Measurements from ENCODE around the gene CDH15. TPM values are rescaled to one million over a fixed set of nuclear protein-coding genes. Genes with fewer than 3 reads are reported as not detected.

The CDH15 gene
- total RNA-seq, 1 donor from 2014 or later = under 0.01 TPM

DNA sequence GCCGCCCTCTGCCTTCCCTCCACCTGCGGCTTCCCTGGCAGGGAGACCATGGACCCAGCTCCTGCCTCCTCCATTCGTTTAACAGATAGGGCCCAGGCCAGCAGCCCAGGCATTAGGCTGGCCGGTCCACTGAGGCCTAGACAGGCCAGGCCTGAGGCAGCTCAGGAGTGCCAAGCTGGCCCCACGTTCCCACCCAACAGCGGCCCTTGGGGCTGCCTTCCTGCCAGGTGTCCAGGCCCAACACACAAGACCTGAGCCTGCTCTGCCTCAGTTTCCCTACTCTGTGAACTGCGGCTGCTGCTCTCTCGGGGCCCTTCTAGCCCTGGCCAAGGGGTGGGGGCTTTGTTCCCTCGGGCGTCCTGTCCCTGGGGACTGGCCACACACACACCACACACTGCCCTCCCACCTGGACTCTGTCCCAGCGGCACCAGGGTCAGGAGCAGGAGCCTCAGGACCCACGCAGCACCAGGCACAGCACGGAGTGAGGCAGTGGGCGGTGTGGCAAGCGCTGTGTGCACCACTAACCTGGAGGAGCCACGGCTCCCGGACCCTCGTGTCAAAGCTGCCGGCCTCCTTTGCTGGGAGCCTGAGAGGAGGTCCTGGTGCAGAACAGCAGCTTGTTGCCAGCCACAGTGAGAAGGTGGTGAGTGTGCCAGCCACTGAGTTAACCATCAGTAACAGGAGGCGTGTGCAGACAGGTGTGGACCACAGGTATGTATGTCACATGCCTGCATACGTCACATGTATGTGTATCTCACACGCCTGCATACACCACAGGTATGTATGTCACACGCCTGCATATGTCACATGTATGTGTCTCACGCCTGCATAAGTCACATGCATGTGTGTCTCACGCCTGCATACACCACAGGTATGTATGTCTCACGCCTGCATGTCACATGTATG, 14.6 kb upstream of the CDH15 start:
- peak; percentile 59 for DNase-seq (ENCODE audit: low read depth)

DNA sequence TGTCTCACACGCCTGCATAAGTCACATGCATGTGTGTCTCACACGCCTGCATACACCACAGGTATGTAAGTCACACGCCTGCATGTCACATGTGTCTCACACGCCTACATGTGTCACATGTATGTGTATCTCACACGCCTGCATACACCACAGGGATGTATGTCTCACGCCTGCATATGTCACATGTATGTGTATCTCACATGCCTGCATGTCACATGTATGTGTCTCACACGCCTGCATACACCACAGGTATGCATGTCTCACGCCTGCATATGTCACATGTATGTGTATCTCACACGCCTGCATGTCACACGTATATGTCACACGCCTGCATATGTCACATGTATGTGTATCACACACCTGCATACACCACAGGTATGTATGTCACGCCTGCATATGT, 13.8 kb upstream of the CDH15 start:
- DNase-seq (ENCODE audit: low read depth) = no peak
- peak; percentile 96 for FAIRE-seq
- Histone ChIP-seq H3K27me3 (ENCODE audit: control insufficient read depth, insufficient read depth, low read length) (peaks cover 3% of the 10 kb centered on the region), H3K36me3 (ENCODE audit: control insufficient read depth, insufficient read depth, low read length) (no peaks in the 10 kb centered on the region), H3K4me3 (ENCODE audit: low read depth, low read length) (no peak overlapping the region)
- TF ChIP-seq, protein P1, sequence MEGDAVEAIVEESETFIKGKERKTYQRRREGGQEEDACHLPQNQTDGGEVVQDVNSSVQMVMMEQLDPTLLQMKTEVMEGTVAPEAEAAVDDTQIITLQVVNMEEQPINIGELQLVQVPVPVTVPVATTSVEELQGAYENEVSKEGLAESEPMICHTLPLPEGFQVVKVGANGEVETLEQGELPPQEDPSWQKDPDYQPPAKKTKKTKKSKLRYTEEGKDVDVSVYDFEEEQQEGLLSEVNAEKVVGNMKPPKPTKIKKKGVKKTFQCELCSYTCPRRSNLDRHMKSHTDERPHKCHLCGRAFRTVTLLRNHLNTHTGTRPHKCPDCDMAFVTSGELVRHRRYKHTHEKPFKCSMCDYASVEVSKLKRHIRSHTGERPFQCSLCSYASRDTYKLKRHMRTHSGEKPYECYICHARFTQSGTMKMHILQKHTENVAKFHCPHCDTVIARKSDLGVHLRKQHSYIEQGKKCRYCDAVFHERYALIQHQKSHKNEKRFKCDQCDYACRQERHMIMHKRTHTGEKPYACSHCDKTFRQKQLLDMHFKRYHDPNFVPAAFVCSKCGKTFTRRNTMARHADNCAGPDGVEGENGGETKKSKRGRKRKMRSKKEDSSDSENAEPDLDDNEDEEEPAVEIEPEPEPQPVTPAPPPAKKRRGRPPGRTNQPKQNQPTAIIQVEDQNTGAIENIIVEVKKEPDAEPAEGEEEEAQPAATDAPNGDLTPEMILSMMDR (IDR thresholded peaks at IDR 0.05; ENCODE audit: insufficient read depth, low read length, severe bottlenecking) = no peak

More for the DNA sequence above, 14.6 kb upstream of the CDH15 start:
- FAIRE-seq = no peak
- TF ChIP-seq, protein P1 (IDR thresholded peaks at IDR 0.05; ENCODE audit: insufficient read depth, low read length, severe bottlenecking) = no peak
- H3K27me3 ChIP-seq (ENCODE audit: control insufficient read depth, insufficient read depth, low read length) = peaks cover 3% of the 10 kb centered on the region
- H3K36me3 ChIP-seq (ENCODE audit: control insufficient read depth, insufficient read depth, low read length) = no peaks in the 10 kb centered on the region
- H3K4me3 ChIP-seq (ENCODE audit: low read depth, low read length) = no peak overlapping the region

DNA sequence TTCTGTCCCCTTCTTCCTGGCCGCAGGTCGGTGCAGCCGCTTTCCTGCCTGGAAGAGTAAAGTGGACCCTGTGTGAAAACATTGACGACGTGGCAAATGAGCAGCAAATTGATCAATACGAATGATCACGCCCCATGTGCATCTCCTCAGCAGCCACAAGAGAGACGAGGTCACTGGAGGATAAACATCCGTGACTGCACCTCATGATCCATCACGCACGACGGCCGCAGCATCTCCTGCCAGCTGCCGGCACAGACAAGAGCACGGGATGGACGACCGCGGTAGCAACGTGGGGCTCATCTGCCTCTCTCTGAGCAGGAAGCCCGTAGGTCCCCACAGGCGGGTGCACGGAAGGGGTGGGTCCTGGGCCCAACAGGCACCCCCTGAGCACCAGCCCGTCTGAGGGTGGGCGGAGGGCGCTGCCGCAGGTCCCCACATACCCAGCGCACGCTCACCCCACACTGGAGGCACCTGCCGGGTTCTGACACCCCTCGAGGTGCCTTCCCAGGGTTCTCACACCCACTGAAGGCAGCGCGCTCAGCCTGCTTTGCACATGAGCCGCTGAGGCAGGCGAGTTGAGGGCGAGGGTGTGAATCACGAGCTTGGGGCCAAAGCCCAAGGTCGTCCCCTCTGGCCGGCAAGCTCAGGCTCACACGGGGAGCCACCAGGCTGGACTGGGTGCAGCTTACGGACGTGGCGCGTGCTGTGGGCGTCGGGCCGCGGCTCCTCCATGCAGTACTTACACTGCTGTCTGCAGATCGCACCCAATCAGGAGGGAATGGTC, 12.3 kb upstream of the CDH15 start:
- Histone ChIP-seq H3K4me3 (ENCODE audit: low read depth, low read length) (no peak overlapping the region), H3K36me3 (ENCODE audit: control insufficient read depth, insufficient read depth, low read length) (no peaks in the 10 kb centered on the region), H3K27me3 (ENCODE audit: control insufficient read depth, insufficient read depth, low read length) (peaks cover 3% of the 10 kb centered on the region)
- TF ChIP-seq, protein P1 (IDR thresholded peaks at IDR 0.05; ENCODE audit: insufficient read depth, low read length, severe bottlenecking) = no peak
- no peak for FAIRE-seq
- no peak for DNase-seq (ENCODE audit: low read depth)

DNA sequence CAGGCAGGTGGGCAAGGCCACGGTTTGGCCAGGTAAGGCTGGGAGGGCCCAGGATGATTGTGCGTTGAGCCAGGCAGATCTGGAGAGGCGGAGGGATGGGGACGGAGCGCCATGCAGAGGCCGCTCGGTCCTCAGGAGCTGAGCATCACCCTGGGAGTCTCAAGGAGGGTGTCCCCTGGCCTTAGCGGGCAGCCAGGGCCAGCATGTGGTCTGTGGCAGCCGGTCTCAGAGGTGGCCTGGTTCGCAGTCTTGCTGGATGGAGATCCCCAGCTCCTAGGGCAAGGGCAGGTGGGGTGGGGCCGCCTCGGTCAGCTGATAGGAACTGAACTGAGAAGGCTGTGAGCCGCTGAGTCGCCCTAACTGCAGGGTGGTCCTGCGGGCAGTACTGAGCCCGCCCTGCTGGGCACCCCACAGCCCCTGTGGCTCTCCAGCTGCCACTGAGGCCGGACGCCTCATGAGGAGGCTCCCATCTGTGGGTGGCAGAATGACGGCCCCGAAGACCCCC, 11.6 kb upstream of the CDH15 start:
- DNase-seq (ENCODE audit: low read depth) (no peak), FAIRE-seq (no peak)
- TF ChIP-seq, protein P1 (IDR thresholded peaks at IDR 0.05; ENCODE audit: insufficient read depth, low read length, severe bottlenecking) = no peak
- H3K36me3 ChIP-seq (ENCODE audit: control insufficient read depth, insufficient read depth, low read length) = no peaks in the 10 kb centered on the region
- no peaks in the 10 kb centered on the region for H3K27me3 ChIP-seq (ENCODE audit: control insufficient read depth, insufficient read depth, low read length)
- H3K4me3 ChIP-seq (ENCODE audit: low read depth, low read length) = no peak overlapping the region

DNA sequence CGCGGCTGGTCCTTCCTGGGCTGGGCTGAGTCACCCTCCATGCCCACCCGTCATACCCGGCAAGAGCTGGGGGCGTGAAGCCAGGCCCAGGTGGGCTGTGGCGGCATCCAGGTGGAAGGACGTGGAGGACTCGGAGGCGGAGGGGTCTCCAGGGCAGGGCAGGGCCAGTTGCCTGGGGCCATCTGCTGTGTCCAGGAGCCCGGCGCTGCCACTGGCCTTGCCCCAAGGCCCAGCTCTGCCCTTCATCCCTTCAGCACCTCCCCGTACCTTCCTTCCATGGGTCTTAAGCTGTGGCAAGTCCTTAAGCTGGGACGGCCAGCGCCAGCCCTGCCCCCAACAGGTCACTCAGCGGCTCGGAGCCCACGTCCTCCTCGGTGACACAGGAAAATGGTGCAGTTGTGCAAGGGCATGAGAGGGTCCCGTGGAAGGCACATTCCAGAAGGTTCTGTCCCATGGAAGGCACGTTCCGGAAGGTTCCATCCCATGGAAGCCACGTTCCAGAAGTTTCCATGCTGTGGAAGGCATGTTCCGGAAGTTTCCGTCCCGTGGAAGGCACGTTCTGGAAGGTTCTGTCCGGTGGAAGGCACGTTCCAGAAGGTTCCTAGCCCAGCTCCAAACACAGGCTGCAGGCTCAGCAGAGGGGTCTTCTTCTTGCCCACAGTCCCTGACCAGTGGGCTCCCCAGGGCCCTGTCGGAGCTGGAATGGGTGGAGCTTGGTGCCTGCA, 10.4 kb upstream of the CDH15 start:
- TF ChIP-seq, protein P1 (IDR thresholded peaks at IDR 0.05; ENCODE audit: insufficient read depth, low read length, severe bottlenecking) = no peak
- DNase-seq (ENCODE audit: low read depth) (no peak), FAIRE-seq (no peak)
- H3K36me3 ChIP-seq (ENCODE audit: control insufficient read depth, insufficient read depth, low read length) = no peaks in the 10 kb centered on the region
- no peaks in the 10 kb centered on the region for H3K27me3 ChIP-seq (ENCODE audit: control insufficient read depth, insufficient read depth, low read length)
- H3K4me3 ChIP-seq (ENCODE audit: low read depth, low read length) = no peak overlapping the region

Data from bronchial epithelial cell (primary cell).